Stimulated activated CD4-positive, alpha-beta T cell treated with anti-CD3 and anti-CD28 coated beads, TNF-alpha, amount 100 ng/mL, for 1 hour (primary cell): ENCODE measurements around the gene TBC1D5.

Experiments
- DNase-seq, 3 donors: peaks; one replicate each; pipeline ENCODE4 v3.0.0-alpha.2; 2020; ENCODE audit warnings: low read depth in 3 of 3, low spot score in 1 of 3

The TBC1D5 gene

GRCh38 chr3:17307887-17308286 is 434.5 kb downstream of the TBC1D5 start:
- DNase-seq: no peak

- DNase-seq: no peak
Observed at GRCh38 chr3:17307482-17307881, 434.9 kb downstream of the TBC1D5 start.

GRCh38 chr3:17304969-17305368 is 437.5 kb downstream of the TBC1D5 start:
- no peak for DNase-seq

DNA sequence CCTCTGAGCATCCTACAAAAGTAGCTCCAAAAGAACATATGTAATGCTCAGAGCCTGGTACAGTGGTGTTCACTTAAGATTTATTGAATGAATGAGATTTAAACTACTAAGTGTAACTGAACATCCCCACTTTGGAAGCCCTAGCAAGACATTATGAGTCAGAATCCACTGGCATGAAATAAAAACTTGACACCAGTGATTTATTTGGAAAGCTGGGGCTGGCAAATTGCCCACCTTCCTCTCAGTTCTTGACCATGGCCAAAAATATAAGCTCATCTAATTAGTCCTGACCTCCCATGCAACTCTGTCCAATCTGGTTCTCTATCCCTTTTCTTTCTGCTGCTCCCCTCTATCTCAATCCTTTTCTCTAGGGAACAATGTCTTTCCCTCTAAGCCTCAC is 439.7 kb downstream of the TBC1D5 start:
- no peak for DNase-seq

- DNase-seq: no peak
Observed at GRCh38 chr3:17302170-17302569, 440.3 kb downstream of the TBC1D5 start.

DNA sequence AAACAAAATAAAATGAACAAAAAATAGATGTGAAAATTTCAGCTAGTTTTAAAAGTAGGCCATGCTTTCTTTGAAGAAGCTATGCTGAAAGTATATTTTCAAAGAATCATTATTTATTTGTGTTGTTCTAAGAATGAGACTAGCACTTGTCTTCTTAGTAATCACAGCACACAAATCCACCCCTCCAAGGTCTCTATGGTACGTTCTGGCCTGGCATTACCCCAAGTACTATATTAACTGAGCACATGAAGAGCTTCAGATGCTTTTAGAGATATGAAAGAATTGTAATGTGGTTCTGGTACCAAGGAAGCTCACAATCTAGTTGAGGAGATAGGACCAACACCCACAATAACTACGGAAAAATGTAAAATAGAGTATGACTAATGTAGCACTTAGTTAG is 441.2 kb downstream of the TBC1D5 start:
- DNase-seq: no peak

- no peak for DNase-seq
Observed at GRCh38 chr3:17300441-17300840, 442.0 kb downstream of the TBC1D5 start.

DNA sequence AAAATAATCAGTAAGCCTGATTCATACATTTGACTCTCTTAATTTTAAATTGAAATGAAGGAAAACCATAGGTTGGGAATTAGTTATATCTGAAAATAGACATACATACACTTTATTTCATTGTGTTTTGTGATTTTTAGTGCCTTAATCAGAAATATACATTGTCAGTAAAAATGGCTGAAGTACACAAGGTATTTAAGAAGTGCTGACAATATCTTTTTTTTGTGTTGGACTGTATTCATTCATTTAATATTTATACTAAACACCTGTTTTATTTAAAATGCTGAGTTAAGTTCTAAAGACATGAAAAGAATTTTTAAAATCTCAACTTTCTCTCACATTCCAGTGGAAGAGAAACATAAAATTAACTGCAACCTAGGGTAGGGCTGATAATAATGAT is 444.4 kb downstream of the TBC1D5 start:
- no peak for DNase-seq

DNA sequence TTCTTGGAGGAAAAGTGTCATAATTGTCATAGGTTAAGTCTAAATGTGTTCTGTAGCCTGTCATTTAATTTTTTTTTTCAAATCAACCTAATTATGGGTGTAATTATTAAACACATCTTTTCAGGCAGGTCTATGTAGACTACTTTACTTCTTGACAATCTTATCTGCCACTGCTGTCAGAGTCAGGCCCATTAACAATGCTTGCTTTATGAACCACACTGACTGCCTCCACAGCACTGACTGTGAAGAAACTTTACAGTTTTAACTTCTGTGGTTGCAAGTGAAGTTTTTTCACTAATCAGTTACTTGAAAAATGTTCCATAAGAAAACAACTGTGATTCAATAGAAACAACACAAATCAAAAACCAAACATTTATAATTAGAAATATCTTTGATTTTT is 449.9 kb downstream of the TBC1D5 start:
- DNase-seq: no peak

DNA sequence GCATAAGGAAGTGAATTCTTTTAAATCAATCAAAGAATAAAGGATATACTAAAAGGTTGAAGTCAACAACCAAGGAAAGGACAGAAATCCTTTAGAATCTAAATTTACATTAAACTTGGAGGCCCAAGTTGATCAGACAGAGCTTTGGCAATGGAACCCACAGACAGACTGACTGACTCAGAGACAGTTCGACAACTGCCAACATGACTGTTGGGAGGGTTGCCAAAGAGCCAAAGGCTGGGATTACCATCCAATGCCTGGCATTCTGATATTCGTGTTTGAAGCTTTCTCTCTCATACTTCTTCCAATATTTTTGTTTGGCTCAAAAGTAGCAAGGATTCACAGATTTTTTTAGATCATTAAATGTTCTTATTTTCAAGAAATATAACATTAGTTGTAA is 451.5 kb downstream of the TBC1D5 start:
- no peak for DNase-seq

DNA sequence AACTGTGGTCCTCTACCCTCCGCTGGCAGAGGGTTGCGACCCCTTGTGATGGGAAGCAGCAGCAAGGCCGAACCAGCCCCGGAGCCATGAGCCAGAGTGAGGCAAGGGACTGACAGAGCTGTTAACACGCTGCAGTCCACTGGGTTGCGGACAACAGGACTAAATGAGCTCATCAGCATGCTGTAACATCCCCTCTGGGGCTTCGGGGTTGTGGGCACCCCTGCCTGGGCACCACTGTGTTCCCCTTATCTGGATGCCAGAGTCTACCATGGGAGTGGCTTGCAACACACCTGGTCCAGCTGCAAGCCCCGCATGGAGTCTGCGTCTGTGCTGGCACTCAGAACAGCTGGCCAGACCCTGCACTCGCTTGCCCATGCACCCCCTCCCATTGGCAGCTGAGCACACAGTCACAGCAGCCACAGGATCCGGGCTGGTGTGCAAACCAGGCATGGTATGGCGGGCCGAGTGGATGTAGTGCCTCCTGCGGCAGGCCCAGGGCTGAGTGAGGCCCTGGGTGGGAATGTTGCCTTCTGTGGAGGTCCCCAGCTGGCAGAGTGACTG is 453.5 kb downstream of the TBC1D5 start:
- no peak for DNase-seq

GRCh38 chr3:17287006-17287689 is 455.3 kb downstream of the TBC1D5 start:
- DNase-seq: no peak

DNA sequence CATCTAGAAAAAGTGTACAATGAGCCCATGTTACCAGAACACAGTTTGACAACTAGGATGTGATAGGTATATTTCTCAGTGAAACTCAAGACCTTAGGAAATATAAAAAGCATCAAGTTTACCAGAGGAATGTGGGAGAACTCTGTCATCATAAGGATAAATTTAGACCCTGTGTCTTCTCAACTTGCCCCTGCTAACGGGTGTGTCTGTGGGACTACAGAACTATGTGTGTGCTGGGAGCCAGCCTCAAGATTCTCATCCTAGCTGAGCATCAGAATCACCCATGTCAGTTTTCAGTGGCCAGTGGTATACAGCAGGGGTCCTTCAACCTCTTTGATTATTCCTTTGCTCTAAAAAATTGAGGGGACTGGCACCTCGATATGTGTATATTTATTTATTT is 464.4 kb downstream of the TBC1D5 start:
- no peak for DNase-seq

DNA sequence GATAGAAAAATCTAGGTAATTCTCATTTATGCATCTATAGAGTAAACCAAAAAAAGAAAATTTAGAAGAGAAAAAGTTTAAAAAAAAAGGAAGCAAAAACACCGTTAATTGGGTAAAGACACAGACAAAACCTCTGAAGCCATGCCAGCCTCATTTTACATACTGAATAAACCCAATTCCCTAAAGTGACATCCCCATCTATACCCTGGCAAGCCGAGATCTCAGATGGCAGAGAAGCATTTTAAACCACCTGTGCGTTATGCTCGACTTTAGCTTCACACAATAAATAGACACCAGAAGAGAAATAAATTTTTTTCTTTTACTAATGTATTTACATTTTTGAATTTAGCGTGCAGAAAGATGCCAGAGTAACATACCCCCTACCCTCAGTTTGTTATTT is 475.6 kb downstream of the TBC1D5 start:
- DNase-seq: no peak

GRCh38 chr3:17261627-17262369 is 480.6 kb downstream of the TBC1D5 start:
- no peak for DNase-seq

DNA sequence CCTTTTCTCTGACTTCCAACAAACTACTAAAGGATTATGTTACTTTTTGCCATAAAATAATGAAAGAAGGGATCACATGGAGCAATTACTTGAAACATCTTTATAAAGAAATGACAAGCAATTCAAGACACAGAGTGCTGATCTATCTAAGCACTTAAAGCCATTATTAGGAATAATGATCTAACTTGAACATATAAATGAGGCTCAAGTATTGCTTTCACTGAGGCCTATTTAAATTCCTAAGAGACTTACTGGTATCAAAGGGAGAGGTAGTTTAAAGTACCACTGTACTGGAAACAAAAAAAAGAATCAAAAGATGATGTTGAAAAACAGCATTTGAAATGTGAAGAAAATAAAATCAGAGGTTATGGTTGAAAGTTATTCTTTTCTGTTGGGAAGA is 482.2 kb downstream of the TBC1D5 start:
- no peak for DNase-seq

- DNase-seq: no peak
Observed at GRCh38 chr3:17259685-17260084, 482.7 kb downstream of the TBC1D5 start.

GRCh38 chr3:17258823-17259436 is 483.5 kb downstream of the TBC1D5 start:
- DNase-seq: no peak

- no peak for DNase-seq
Observed at GRCh38 chr3:17257269-17257668, 485.2 kb downstream of the TBC1D5 start.

GRCh38 chr3:17243621-17244020 is 498.8 kb downstream of the TBC1D5 start:
- no peak for DNase-seq

DNA sequence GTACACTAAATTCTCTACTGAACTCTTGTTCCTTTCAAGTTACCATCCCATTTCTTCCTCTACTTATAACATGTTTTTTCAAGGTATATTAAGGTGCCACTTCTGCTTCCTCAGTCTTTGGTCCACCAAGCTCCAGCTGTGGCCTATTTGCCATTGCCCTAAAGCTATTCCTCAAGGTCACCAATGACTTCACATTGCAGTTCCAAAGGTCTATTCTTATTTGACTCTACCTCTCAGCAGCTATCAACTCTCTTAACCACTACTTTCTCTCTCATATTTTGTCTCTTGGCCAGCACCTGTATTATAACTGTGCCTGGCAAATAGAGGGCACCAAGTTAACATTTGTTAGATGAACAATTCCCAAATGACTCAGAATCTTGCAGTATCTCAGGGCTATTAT is 503.0 kb downstream of the TBC1D5 start:
- no peak for DNase-seq

- no peak for DNase-seq
Observed at GRCh38 chr3:17238023-17238422, 504.4 kb downstream of the TBC1D5 start.
